Gastrocnemius medialis (tissue), 4 donors: ENCODE measurements around the gene SCN2A.

Experiments
- POLR2A ChIP-seq, 2 donors: fragments of 450-650 bp; IDR thresholded peaks; one replicate each; pipeline ENCODE4 v1.6.1; 2017; ENCODE audit warnings: antibody characterized with exemption in 2 of 2, mild to moderate bottlenecking in 2 of 2, moderate library complexity in 2 of 2
- TF ChIP-seq, protein P1 (sequence below), 5 experiments: fragments of 450-650 bp in 3 of 5; fragments of 200-600 bp in 2 of 5; sonication (generic) in 2 of 5; IDR thresholded peaks in 4 of 5; conservative IDR thresholded peaks in 1 of 5; 1 replicate in 4 of 5; 2 replicates in 1 of 5; pipeline ENCODE4 v1.5.1; 2016 to 2019; ENCODE audit warnings: antibody characterized with exemption in 5 of 5, mild to moderate bottlenecking in 3 of 5, moderate library complexity in 3 of 5

DNA sequence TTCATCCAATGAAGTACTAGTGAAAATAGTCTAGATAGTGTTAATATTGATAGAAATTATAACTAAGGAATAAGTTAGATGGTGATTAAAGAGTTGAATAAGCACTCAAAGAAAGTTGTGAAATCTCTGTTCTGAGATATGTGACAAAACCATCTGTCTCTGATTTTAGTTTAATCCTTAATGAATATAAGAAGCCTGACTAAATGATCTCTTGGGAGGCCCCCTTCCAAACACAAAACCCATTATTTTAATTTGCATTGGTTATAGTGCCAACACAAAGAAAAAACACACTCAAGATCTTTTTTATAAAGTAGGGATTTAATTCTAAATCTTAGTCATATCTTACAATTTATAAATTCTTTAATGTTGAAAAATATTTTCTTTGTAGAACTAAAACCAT, 34.0 kb downstream of the SCN2A start:
- TF ChIP-seq, protein P1, sequence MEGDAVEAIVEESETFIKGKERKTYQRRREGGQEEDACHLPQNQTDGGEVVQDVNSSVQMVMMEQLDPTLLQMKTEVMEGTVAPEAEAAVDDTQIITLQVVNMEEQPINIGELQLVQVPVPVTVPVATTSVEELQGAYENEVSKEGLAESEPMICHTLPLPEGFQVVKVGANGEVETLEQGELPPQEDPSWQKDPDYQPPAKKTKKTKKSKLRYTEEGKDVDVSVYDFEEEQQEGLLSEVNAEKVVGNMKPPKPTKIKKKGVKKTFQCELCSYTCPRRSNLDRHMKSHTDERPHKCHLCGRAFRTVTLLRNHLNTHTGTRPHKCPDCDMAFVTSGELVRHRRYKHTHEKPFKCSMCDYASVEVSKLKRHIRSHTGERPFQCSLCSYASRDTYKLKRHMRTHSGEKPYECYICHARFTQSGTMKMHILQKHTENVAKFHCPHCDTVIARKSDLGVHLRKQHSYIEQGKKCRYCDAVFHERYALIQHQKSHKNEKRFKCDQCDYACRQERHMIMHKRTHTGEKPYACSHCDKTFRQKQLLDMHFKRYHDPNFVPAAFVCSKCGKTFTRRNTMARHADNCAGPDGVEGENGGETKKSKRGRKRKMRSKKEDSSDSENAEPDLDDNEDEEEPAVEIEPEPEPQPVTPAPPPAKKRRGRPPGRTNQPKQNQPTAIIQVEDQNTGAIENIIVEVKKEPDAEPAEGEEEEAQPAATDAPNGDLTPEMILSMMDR (IDR thresholded peaks at IDR 0.05 in 4 of 5, conservative IDR thresholded peaks at IDR 0.05 in 1 of 5): no peak
- no peak for TF ChIP-seq POLR2A (IDR thresholded peaks at IDR 0.05)
